Mesodermal cell (in vitro differentiated cells): ENCODE results near the gene NUAK1.

Experiments used
- H3K27ac ChIP-seq: 2 replicates; pipeline ENCODE4 v1.7.0; 2013; ENCODE audit warnings: mild to moderate bottlenecking, low read depth, low read length, moderate library complexity; ENCODE audit not compliant: severe bottlenecking
- H3K36me3 ChIP-seq: 2 replicates; pipeline ENCODE4 v1.7.1; 2013; ENCODE audit warnings: mild to moderate bottlenecking, low read length, moderate library complexity; ENCODE audit not compliant: control insufficient read depth, insufficient read depth
- H3K4me1 ChIP-seq: one replicate; pipeline ENCODE4 v1.7.1; 2013; ENCODE audit warnings: mild to moderate bottlenecking, low read length; ENCODE audit not compliant: insufficient read depth, control insufficient read depth, poor library complexity, severe bottlenecking
- H3K4me3 ChIP-seq: 2 replicates; pipeline ENCODE4 v1.7.0; 2013; ENCODE audit warnings: low read length, control low read depth, mild to moderate bottlenecking; ENCODE audit not compliant: insufficient read depth, poor library complexity, severe bottlenecking; ENCODE audit errors: extremely low read depth
- H3K9me3 ChIP-seq: 2 replicates; pipeline ENCODE4 v1.7.1; 2013; ENCODE audit warnings: mild to moderate bottlenecking, low read length, moderate library complexity; ENCODE audit not compliant: control insufficient read depth
- WGBS, 2 experiments: methylation state at CpG; one replicate each; pipeline ENCODE4 v1.1.5; 2013; ENCODE audit warnings: missing lambda C conversion rate in 2 of 2; ENCODE audit not compliant: insufficient coverage in 2 of 2; 5-methylcytosine and 5-hydroxymethylcytosine counted together

Gene NUAK1

DNA sequence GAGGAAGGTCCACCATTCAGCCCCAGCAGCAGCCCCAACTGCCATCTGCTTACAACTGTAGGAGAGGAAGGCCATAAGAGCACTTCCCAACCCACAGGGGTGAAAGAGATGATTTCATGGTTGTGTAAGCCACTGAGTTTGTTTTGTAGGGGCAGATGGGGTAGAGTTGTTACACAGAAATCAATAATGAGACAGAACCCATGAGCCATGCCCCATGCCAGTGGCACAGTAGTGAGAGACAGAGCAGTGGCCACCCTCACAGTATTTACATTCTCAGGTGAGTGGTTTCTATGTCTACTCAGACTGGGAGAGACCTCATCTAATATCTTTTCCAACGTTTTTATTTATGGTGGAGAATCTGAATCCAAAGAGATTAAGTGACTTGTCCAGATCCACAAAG is 68.6 kb downstream of the NUAK1 start:
- no peak overlapping the region for H3K27ac ChIP-seq
- WGBS, 2 experiments: no CpG with 5 or more reads among the region's 1 CpG
- peaks cover 84% of the 10 kb centered on the region for H3K36me3 ChIP-seq

GRCh38 chr12:106068296-106068695 is 70.5 kb downstream of the NUAK1 start:
- Histone ChIP-seq H3K36me3 (peaks cover 95% of the 10 kb centered on the region), H3K27ac (no peak overlapping the region), H3K4me1 (peaks cover 30% of the 10 kb centered on the region), H3K4me3 (no peak overlapping the region), H3K9me3 (no peaks in the 10 kb centered on the region)
- 100% methylated on average over 2 to 3 of the region's 3 CpGs for WGBS, 2 experiments

More for the DNA sequence above, 68.6 kb downstream of the NUAK1 start:
- Histone ChIP-seq H3K9me3 (no peaks in the 10 kb centered on the region), H3K4me3 (no peak overlapping the region), H3K4me1 (peaks cover 35% of the 10 kb centered on the region)

GRCh38 chr12:106067606-106068205 is 71.0 kb downstream of the NUAK1 start:
- WGBS, 2 experiments: 98% methylated on average over 8 to 15 of the region's 15 CpGs
- peaks cover 30% of the 10 kb centered on the region for H3K4me1 ChIP-seq
- H3K27ac ChIP-seq: no peak overlapping the region
- H3K4me3 ChIP-seq: no peak overlapping the region
- H3K36me3 ChIP-seq: peaks cover 90% of the 10 kb centered on the region
- no peaks in the 10 kb centered on the region for H3K9me3 ChIP-seq

DNA sequence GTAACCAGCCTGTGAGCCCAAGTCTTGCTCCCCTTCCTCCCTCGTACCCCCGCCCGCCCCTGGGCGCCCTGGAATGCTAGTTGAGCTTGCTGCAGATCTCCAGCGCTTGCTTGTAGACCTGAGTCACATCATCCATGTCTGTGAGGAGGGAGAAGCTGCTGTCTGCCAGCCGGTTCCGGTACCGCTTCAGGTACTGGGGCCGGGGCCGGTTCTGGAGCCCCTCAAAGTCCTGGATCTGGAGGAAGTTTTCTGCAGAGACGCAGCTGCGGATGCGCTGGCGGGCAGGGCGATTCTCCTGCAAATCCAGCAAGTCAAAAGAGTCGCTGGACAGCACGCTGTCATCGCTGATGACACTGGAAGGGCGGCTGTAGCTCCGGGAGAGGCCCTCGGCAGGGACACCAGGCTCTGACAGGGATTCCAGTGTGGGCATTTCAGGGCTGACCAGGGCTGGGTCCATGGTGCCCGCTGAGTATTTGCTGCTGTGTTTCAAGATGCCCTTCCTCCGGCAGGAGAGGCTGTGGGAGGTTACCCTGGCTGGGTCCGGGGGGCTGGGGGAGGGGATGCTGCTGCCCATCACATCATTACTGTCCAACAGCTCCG is 71.9 kb downstream of the NUAK1 start:
- H3K9me3 ChIP-seq: no peaks in the 10 kb centered on the region
- peaks cover 30% of the 10 kb centered on the region for H3K4me1 ChIP-seq
- no peak overlapping the region for H3K27ac ChIP-seq
- whole genome bisulfite sequencing, 2 experiments: 97 to 98% methylated on average over 20 of the region's 25 CpGs
- H3K36me3 ChIP-seq: peaks cover 85% of the 10 kb centered on the region
- no peak overlapping the region for H3K4me3 ChIP-seq

GRCh38 chr12:106066051-106066705 is 72.6 kb downstream of the NUAK1 start:
- peaks cover 30% of the 10 kb centered on the region for H3K4me1 ChIP-seq
- 53 to 61% methylated on average over 6 of the region's 6 CpGs for WGBS, 2 experiments
- peaks cover 79% of the 10 kb centered on the region for H3K36me3 ChIP-seq
- H3K9me3 ChIP-seq: no peaks in the 10 kb centered on the region
- H3K4me3 ChIP-seq: no peak overlapping the region
- peak overlapping the region; percentile 3 for H3K27ac ChIP-seq

DNA sequence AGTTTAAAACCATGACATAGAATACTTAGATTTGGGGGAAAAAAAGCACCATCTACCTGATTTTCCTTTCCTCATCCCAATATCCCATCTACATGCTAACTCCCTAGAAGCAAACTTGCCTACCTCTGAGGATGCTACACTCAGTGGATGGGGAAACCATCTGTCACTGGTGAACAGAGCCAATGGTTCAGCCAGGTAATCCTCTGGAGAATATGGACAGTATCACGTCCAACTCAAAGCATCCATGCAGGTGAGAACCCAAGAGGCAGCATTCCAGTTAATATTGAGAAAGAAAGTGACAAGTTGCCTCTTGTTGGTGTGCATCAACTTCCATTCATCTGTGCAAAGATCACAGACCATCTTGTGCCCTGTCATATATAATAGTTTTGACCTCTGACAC is 73.2 kb downstream of the NUAK1 start:
- peak overlapping the region; percentile 44 for H3K27ac ChIP-seq
- peaks cover 72% of the 10 kb centered on the region for H3K36me3 ChIP-seq
- no peak overlapping the region for H3K4me3 ChIP-seq
- 100% methylated on average over 1 of the region's 1 CpG for WGBS, 2 experiments
- peaks cover 30% of the 10 kb centered on the region for H3K4me1 ChIP-seq
- no peaks in the 10 kb centered on the region for H3K9me3 ChIP-seq

DNA sequence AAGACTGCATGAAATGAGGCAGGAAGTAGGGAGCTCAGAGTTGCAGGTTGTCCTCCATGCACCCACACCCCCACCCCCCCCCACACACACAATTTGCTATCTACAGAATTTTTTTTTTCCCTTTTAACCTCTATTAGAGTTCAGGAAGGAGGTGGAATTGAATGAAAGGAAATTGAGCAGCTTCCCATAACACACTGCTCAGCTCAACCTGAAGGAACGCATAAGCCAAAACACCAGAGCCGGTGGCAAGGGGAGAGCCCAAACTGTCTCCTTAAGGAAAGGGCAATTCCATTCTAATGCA is 74.1 kb downstream of the NUAK1 start:
- Histone ChIP-seq H3K4me3 (no peak overlapping the region), H3K36me3 (peaks cover 64% of the 10 kb centered on the region), H3K4me1 (peaks cover 30% of the 10 kb centered on the region), H3K9me3 (no peaks in the 10 kb centered on the region), H3K27ac (no peak overlapping the region)
- 88 to 100% methylated on average over 2 of the region's 2 CpGs for WGBS, 2 experiments

- H3K4me3 ChIP-seq: no peak overlapping the region
- peaks cover 58% of the 10 kb centered on the region for H3K36me3 ChIP-seq
- no peak overlapping the region for H3K27ac ChIP-seq
- WGBS, 2 experiments: 87 to 100% methylated on average over 5 to 6 of the region's 7 CpGs
- H3K4me1 ChIP-seq: peaks cover 30% of the 10 kb centered on the region
- H3K9me3 ChIP-seq: no peaks in the 10 kb centered on the region
Measured at GRCh38 chr12:106063826-106064720, 74.7 kb downstream of the NUAK1 start.

DNA sequence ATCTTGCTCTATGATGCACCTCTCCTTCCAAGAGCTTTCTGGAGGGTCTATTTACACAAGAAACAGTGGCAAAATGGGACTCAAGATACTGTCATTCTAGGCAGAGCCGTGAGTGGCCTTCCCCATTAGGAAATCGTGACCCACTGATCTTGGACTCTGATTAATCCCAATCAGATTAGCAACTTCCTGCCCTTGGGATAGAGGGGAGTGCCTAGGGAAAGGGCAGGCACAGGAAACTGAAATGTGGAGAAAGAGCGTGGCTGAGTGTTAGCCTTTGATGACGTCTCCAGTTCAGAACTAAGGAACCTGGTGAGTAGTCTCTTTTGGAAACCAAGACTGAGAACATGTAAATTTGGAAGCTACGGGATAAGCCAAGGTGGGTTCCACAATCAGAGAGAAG is 76.1 kb downstream of the NUAK1 start:
- H3K36me3 ChIP-seq: peaks cover 44% of the 10 kb centered on the region
- H3K27ac ChIP-seq: no peak overlapping the region
- H3K4me1 ChIP-seq: peaks cover 30% of the 10 kb centered on the region
- no peaks in the 10 kb centered on the region for H3K9me3 ChIP-seq
- no peak overlapping the region for H3K4me3 ChIP-seq
- 85 to 98% methylated on average over 4 of the region's 5 CpGs for WGBS, 2 experiments

DNA sequence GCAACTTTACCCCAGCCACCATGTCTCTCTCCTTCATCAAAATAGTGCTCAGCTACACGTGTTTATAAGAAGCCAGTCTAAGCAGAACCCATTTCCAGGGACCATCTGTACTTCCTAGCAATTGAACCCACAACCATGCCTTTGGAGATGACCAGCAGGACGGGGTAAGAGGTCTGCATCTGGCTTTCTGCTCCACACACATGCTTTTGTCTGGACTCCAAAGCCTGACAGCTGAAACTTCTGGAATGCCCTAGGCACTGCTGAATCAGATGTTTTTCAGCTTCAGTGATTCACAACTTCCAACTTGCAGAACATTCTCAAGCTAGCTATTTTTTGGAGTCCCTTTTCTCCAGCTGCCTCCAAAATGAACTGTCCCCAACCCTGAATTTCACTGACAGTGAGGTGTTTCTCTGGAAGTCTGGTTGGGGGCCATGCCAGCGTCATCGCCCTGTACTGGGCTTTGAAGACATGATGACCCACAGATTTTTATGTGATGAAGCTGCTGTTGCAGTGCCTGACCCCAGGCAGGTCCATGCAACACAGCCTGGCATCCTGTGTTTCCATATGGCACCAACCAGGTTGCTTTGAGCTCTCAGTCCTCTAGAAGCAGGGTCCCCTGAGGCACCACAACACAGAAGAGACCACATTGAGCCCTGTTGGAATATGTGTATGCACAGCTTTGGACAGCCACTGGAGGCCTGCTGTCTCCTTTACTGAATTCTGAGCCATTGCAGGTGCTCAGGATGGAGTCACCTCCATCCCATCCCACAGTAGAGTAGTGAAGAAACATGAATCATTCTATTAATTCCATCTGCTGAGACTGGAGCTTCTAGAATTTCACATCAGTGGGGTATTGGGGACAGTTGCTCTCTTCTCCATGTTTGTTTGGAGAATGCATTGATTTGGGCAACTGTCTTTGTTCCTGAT is 80.2 kb downstream of the NUAK1 start:
- Histone ChIP-seq H3K9me3 (no peaks in the 10 kb centered on the region), H3K27ac (no peak overlapping the region), H3K36me3 (peaks cover 3% of the 10 kb centered on the region), H3K4me3 (no peak overlapping the region), H3K4me1 (peaks cover under 1% of the 10 kb centered on the region)
- 94 to 95% methylated on average over 4 of the region's 4 CpGs for WGBS, 2 experiments
